Bladder microvascular endothelial cell (primary cell): ENCODE results near the gene TMEM82. TPM values are rescaled to one million over a fixed set of nuclear protein-coding genes. Genes with fewer than 3 reads are reported as not detected.

Source experiments
- total RNA-seq: library from RNA; depleted of rRNA; stranded (reverse); fragments of >200 nt; gene quantifications from 2 replicates; pipeline ENCODE4 v1.2.3, GENCODE V29; 2014

Gene TMEM82
- total RNA-seq, result not detected in 2 replicates

GRCh38 chr1:15742339-15742801 lies at the start of gene TMEM82:
Gene TMEM82, plus strand, starts transcription at chr1:15742499. Its CDS starts 61 bp downstream, at chr1:15742560.

GRCh38 chr1:15736038-15736891 lies 6.0 kb upstream of the TMEM82 start, which contains the start of gene SLC25A34:
Gene SLC25A34, plus strand, starts transcription at chr1:15736258. Its CDS starts 228 bp downstream, at chr1:15736486.

GRCh38 chr1:15758343-15758931 lies 16.1 kb downstream of the TMEM82 start, which contains the start of gene FBLIM1:
Gene FBLIM1, plus strand, starts transcription at chr1:15758795. Its CDS starts 6,189 bp downstream, at chr1:15764984.

Other genes starting within 250 kb of the TMEM82 start
- gene CASP9, start 218.3 kb upstream of the TMEM82 start, total RNA-seq, result 3.6 and 4.0 TPM in 2 replicates
- 8.9 and 27.3 TPM in 2 replicates for gene DNAJC16, start 215.7 kb upstream of the TMEM82 start, total RNA-seq
- 0.16 and 0.50 TPM in 2 replicates for gene AGMAT, start 157.4 kb upstream of the TMEM82 start, total RNA-seq
- 11.7 and 36.9 TPM in 2 replicates for gene DDI2, start 125.0 kb upstream of the TMEM82 start, total RNA-seq
- gene PLEKHM2, start 58.2 kb upstream of the TMEM82 start, total RNA-seq, result 41.4 and 64.4 TPM in 2 replicates
- under 0.01 and 0.44 TPM in 2 replicates for gene SLC25A34, start 6.2 kb upstream of the TMEM82 start, total RNA-seq
- 58.6 and 268 TPM in 2 replicates for gene FBLIM1, start 16.3 kb downstream of the TMEM82 start, total RNA-seq
- 4.7 and 7.2 TPM in 2 replicates for gene UQCRHL, start 65.2 kb downstream of the TMEM82 start, total RNA-seq
- 10.5 and 35.6 TPM in 2 replicates for gene SPEN, start 105.2 kb downstream of the TMEM82 start, total RNA-seq
- gene ZBTB17, start 233.6 kb downstream of the TMEM82 start, total RNA-seq, result 39.8 and 58.2 TPM in 2 replicates